ENCODE measurements around the gene POMT2.

POMT2 gene

GRCh38 chr14:77248666-77249065 is 72.0 kb downstream of the POMT2 start:
- H3K36me3 ChIP-seq (ENCODE audit: control insufficient read depth, insufficient read depth, low read length), result no peaks in the 10 kb centered on the region
- no peak overlapping the region for H2BK120ac ChIP-seq (ENCODE audit: low read depth, low read length)
- no peaks in the 10 kb centered on the region for H3K27me3 ChIP-seq (ENCODE audit: insufficient read depth, low read length, poor library complexity)
- no peak overlapping the region for H3K56ac ChIP-seq (ENCODE audit: low read length)
- H3K27ac ChIP-seq (ENCODE audit: low read depth, low read length), result no peak overlapping the region
- H3K4me2 ChIP-seq (ENCODE audit: low read length), result no peak overlapping the region
- no peaks in the 10 kb centered on the region for H3K4me1 ChIP-seq (ENCODE audit: control insufficient read depth, low read depth, low read length)
- no peak overlapping the region for H2BK15ac ChIP-seq (replicated peaks; ENCODE audit: low read depth)
- H3K4me3 ChIP-seq (ENCODE audit: low read length), result no peak overlapping the region
- no peak overlapping the region for H3K18ac ChIP-seq (ENCODE audit: low read length)
- no peak overlapping the region for H3K9ac ChIP-seq (ENCODE audit: low read length)
- H2AK5ac ChIP-seq (ENCODE audit: low read length), result no peak overlapping the region
- no CpG with 5 or more reads among the region's 7 CpGs for WGBS (ENCODE audit: extremely low coverage, insufficient coverage, low lambda C conversion rate)
- H2BK5ac ChIP-seq (ENCODE audit: low read length), result no peak overlapping the region
- no peak overlapping the region for H4K8ac ChIP-seq (ENCODE audit: low read depth, low read length)
- no peaks in the 10 kb centered on the region for H3K79me2 ChIP-seq (ENCODE audit: control insufficient read depth, insufficient read depth, low read length)
- H3K23ac ChIP-seq (ENCODE audit: low read length), result no peak overlapping the region
- no peaks in the 10 kb centered on the region for H3K79me1 ChIP-seq (ENCODE audit: low read length)
- H4K5ac ChIP-seq (ENCODE audit: low read length), result no peak overlapping the region
- H3K4ac ChIP-seq (ENCODE audit: low read depth, low read length), result no peak overlapping the region
- no peak for DNase-seq

- no CpG with 5 or more reads among the region's 1 CpG for WGBS (ENCODE audit: extremely low coverage, insufficient coverage, low lambda C conversion rate)
Observed at GRCh38 chr14:77246784-77247183, 73.9 kb downstream of the POMT2 start.

GRCh38 chr14:77245820-77246219 is 74.9 kb downstream of the POMT2 start:
- Histone ChIP-seq H3K9ac (ENCODE audit: low read length) (no peak overlapping the region), H2BK15ac (replicated peaks; ENCODE audit: low read depth) (no peak overlapping the region), H3K79me2 (ENCODE audit: control insufficient read depth, insufficient read depth, low read length) (no peaks in the 10 kb centered on the region), H3K56ac (ENCODE audit: low read length) (no peak overlapping the region), H4K5ac (ENCODE audit: low read length) (no peak overlapping the region), H2AK5ac (ENCODE audit: low read length) (no peak overlapping the region), H3K27ac (ENCODE audit: low read depth, low read length) (no peak overlapping the region), H3K4me2 (ENCODE audit: low read length) (no peak overlapping the region), H2BK120ac (ENCODE audit: low read depth, low read length) (no peak overlapping the region), H3K18ac (ENCODE audit: low read length) (no peak overlapping the region), H3K79me1 (ENCODE audit: low read length) (no peaks in the 10 kb centered on the region), H3K4me3 (ENCODE audit: low read length) (no peak overlapping the region), H3K23ac (ENCODE audit: low read length) (no peak overlapping the region), H3K27me3 (ENCODE audit: insufficient read depth, low read length, poor library complexity) (no peaks in the 10 kb centered on the region), H3K4ac (ENCODE audit: low read depth, low read length) (no peak overlapping the region), H2BK5ac (ENCODE audit: low read length) (no peak overlapping the region), H3K4me1 (ENCODE audit: control insufficient read depth, low read depth, low read length) (no peaks in the 10 kb centered on the region), H4K8ac (ENCODE audit: low read depth, low read length) (no peak overlapping the region), H3K36me3 (ENCODE audit: control insufficient read depth, insufficient read depth, low read length) (no peaks in the 10 kb centered on the region)
- WGBS (ENCODE audit: extremely low coverage, insufficient coverage, low lambda C conversion rate), result no CpG with 5 or more reads among the region's 4 CpGs
- peak; percentile 26 for DNase-seq

More at GRCh38 chr14:77246784-77247183, 73.9 kb downstream of the POMT2 start:
- no peaks in the 10 kb centered on the region for H3K27me3 ChIP-seq (ENCODE audit: insufficient read depth, low read length, poor library complexity)
- no peak overlapping the region for H2BK15ac ChIP-seq (replicated peaks; ENCODE audit: low read depth)
- H3K79me2 ChIP-seq (ENCODE audit: control insufficient read depth, insufficient read depth, low read length), result no peaks in the 10 kb centered on the region
- no peak overlapping the region for H3K4me2 ChIP-seq (ENCODE audit: low read length)
- no peak for DNase-seq
- H2BK5ac ChIP-seq (ENCODE audit: low read length), result no peak overlapping the region
- no peaks in the 10 kb centered on the region for H3K79me1 ChIP-seq (ENCODE audit: low read length)
- no peak overlapping the region for H3K18ac ChIP-seq (ENCODE audit: low read length)
- H2BK120ac ChIP-seq (ENCODE audit: low read depth, low read length), result no peak overlapping the region
- H3K4me3 ChIP-seq (ENCODE audit: low read length), result no peak overlapping the region
- H2AK5ac ChIP-seq (ENCODE audit: low read length), result no peak overlapping the region
- no peak overlapping the region for H3K9ac ChIP-seq (ENCODE audit: low read length)
- H3K27ac ChIP-seq (ENCODE audit: low read depth, low read length), result no peak overlapping the region
- H4K5ac ChIP-seq (ENCODE audit: low read length), result no peak overlapping the region
- H3K56ac ChIP-seq (ENCODE audit: low read length), result no peak overlapping the region
- no peak overlapping the region for H3K4ac ChIP-seq (ENCODE audit: low read depth, low read length)
- no peaks in the 10 kb centered on the region for H3K36me3 ChIP-seq (ENCODE audit: control insufficient read depth, insufficient read depth, low read length)
- no peak overlapping the region for H3K23ac ChIP-seq (ENCODE audit: low read length)
- no peaks in the 10 kb centered on the region for H3K4me1 ChIP-seq (ENCODE audit: control insufficient read depth, low read depth, low read length)
- H4K8ac ChIP-seq (ENCODE audit: low read depth, low read length), result no peak overlapping the region

GRCh38 chr14:77243853-77244252 is 76.8 kb downstream of the POMT2 start:
- no peaks in the 10 kb centered on the region for H3K27me3 ChIP-seq (ENCODE audit: insufficient read depth, low read length, poor library complexity)
- no peaks in the 10 kb centered on the region for H3K79me1 ChIP-seq (ENCODE audit: low read length)
- H4K8ac ChIP-seq (ENCODE audit: low read depth, low read length), result no peak overlapping the region
- no peak overlapping the region for H3K4me2 ChIP-seq (ENCODE audit: low read length)
- H3K4me3 ChIP-seq (ENCODE audit: low read length), result no peak overlapping the region
- no peaks in the 10 kb centered on the region for H3K4me1 ChIP-seq (ENCODE audit: control insufficient read depth, low read depth, low read length)
- H3K36me3 ChIP-seq (ENCODE audit: control insufficient read depth, insufficient read depth, low read length), result no peaks in the 10 kb centered on the region
- H3K23ac ChIP-seq (ENCODE audit: low read length), result no peak overlapping the region
- no peak overlapping the region for H3K9ac ChIP-seq (ENCODE audit: low read length)
- no peak overlapping the region for H3K18ac ChIP-seq (ENCODE audit: low read length)
- no peak overlapping the region for H2BK120ac ChIP-seq (ENCODE audit: low read depth, low read length)
- no CpG with 5 or more reads among the region's 4 CpGs for WGBS (ENCODE audit: extremely low coverage, insufficient coverage, low lambda C conversion rate)
- H3K56ac ChIP-seq (ENCODE audit: low read length), result no peak overlapping the region
- H2AK5ac ChIP-seq (ENCODE audit: low read length), result no peak overlapping the region
- no peak overlapping the region for H4K5ac ChIP-seq (ENCODE audit: low read length)
- H3K4ac ChIP-seq (ENCODE audit: low read depth, low read length), result no peak overlapping the region
- no peaks in the 10 kb centered on the region for H3K79me2 ChIP-seq (ENCODE audit: control insufficient read depth, insufficient read depth, low read length)
- DNase-seq, result no peak
- no peak overlapping the region for H2BK15ac ChIP-seq (replicated peaks; ENCODE audit: low read depth)
- H2BK5ac ChIP-seq (ENCODE audit: low read length), result no peak overlapping the region
- H3K27ac ChIP-seq (ENCODE audit: low read depth, low read length), result no peak overlapping the region

GRCh38 chr14:77242752-77243151 is 77.9 kb downstream of the POMT2 start:
- no peak overlapping the region for H3K9ac ChIP-seq (ENCODE audit: low read length)
- no peak overlapping the region for H4K5ac ChIP-seq (ENCODE audit: low read length)
- no peak overlapping the region for H3K27ac ChIP-seq (ENCODE audit: low read depth, low read length)
- no peak overlapping the region for H2BK15ac ChIP-seq (replicated peaks; ENCODE audit: low read depth)
- no peak for DNase-seq
- no peak overlapping the region for H3K4ac ChIP-seq (ENCODE audit: low read depth, low read length)
- no peak overlapping the region for H2AK5ac ChIP-seq (ENCODE audit: low read length)
- no peaks in the 10 kb centered on the region for H3K79me1 ChIP-seq (ENCODE audit: low read length)
- no peaks in the 10 kb centered on the region for H3K4me1 ChIP-seq (ENCODE audit: control insufficient read depth, low read depth, low read length)
- H3K4me3 ChIP-seq (ENCODE audit: low read length), result no peak overlapping the region
- WGBS (ENCODE audit: extremely low coverage, insufficient coverage, low lambda C conversion rate), result no CpG with 5 or more reads among the region's 12 CpGs
- no peak overlapping the region for H3K4me2 ChIP-seq (ENCODE audit: low read length)
- no peak overlapping the region for H3K56ac ChIP-seq (ENCODE audit: low read length)
- no peak overlapping the region for H3K18ac ChIP-seq (ENCODE audit: low read length)
- no peaks in the 10 kb centered on the region for H3K36me3 ChIP-seq (ENCODE audit: control insufficient read depth, insufficient read depth, low read length)
- no peak overlapping the region for H2BK120ac ChIP-seq (ENCODE audit: low read depth, low read length)
- H4K8ac ChIP-seq (ENCODE audit: low read depth, low read length), result no peak overlapping the region
- no peak overlapping the region for H3K23ac ChIP-seq (ENCODE audit: low read length)
- no peaks in the 10 kb centered on the region for H3K79me2 ChIP-seq (ENCODE audit: control insufficient read depth, insufficient read depth, low read length)
- no peaks in the 10 kb centered on the region for H3K27me3 ChIP-seq (ENCODE audit: insufficient read depth, low read length, poor library complexity)
- no peak overlapping the region for H2BK5ac ChIP-seq (ENCODE audit: low read length)

GRCh38 chr14:77241955-77242354 is 78.7 kb downstream of the POMT2 start:
- DNase-seq, result no peak

More at GRCh38 chr14:77241955-77242354, 78.7 kb downstream of the POMT2 start:
- H3K4me1 ChIP-seq (ENCODE audit: control insufficient read depth, low read depth, low read length), result no peaks in the 10 kb centered on the region
- H3K27ac ChIP-seq (ENCODE audit: low read depth, low read length), result no peak overlapping the region
- H2AK5ac ChIP-seq (ENCODE audit: low read length), result no peak overlapping the region
- H3K4ac ChIP-seq (ENCODE audit: low read depth, low read length), result no peak overlapping the region
- no peaks in the 10 kb centered on the region for H3K27me3 ChIP-seq (ENCODE audit: insufficient read depth, low read length, poor library complexity)
- H4K5ac ChIP-seq (ENCODE audit: low read length), result no peak overlapping the region
- H3K18ac ChIP-seq (ENCODE audit: low read length), result no peak overlapping the region
- no peak overlapping the region for H4K8ac ChIP-seq (ENCODE audit: low read depth, low read length)
- no peak overlapping the region for H3K4me2 ChIP-seq (ENCODE audit: low read length)
- H3K79me2 ChIP-seq (ENCODE audit: control insufficient read depth, insufficient read depth, low read length), result no peaks in the 10 kb centered on the region
- no peak overlapping the region for H3K9ac ChIP-seq (ENCODE audit: low read length)
- no peaks in the 10 kb centered on the region for H3K36me3 ChIP-seq (ENCODE audit: control insufficient read depth, insufficient read depth, low read length)
- H3K56ac ChIP-seq (ENCODE audit: low read length), result no peak overlapping the region
- H3K79me1 ChIP-seq (ENCODE audit: low read length), result no peaks in the 10 kb centered on the region
- no CpG with 5 or more reads among the region's 2 CpGs for WGBS (ENCODE audit: extremely low coverage, insufficient coverage, low lambda C conversion rate)
- no peak overlapping the region for H2BK5ac ChIP-seq (ENCODE audit: low read length)
- H3K4me3 ChIP-seq (ENCODE audit: low read length), result no peak overlapping the region
- no peak overlapping the region for H2BK15ac ChIP-seq (replicated peaks; ENCODE audit: low read depth)
- no peak overlapping the region for H3K23ac ChIP-seq (ENCODE audit: low read length)
- no peak overlapping the region for H2BK120ac ChIP-seq (ENCODE audit: low read depth, low read length)
